Measurements from ENCODE around the gene NTN5.

Gene NTN5

DNA sequence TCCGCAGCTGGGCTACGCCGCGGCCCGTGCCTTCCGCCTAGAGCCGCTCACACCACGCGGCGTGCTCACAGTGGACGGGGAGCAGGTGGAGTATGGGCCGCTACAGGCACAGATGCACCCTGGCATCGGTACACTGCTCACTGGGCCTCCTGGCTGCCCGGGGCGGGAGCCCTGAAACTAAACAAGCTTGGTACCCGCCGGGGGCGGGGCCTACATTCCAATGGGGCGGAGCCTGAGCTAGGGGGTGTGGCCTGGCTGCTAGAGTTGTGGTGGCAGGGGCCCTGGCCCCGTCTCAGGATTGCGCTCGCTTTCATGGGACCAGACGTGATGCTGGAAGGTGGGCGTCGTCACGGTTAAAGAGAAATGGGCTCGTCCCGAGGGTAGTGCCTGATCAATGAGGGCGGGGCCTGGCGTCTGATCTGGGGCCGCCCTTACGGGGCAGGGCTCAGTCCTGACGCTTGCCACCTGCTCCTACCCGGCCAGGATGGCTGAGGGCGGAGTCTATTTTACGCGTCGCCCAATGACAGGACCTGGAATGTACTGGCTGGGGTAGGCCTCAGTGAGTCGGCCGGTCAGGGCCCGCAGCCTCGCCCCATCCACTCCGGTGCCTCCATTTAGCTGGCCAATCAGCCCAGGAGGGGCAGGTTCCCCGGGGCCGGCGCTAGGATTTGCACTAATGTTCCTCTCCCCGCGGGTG, 43.1 kb downstream of the NTN5 start:
- DNase-seq = no peak

DNA sequence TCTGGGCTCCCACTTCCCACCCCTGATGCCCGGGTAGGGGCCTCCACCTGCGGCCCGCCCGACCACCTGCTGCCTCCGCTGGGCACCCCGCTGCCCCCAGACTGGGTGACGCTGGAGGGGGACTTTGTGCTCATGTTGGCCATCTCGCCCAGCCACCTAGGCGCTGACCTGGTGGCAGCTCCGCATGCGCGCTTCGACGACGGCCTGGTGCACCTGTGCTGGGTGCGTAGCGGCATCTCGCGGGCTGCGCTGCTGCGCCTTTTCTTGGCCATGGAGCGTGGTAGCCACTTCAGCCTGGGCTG, 43.6 kb downstream of the NTN5 start:
- no peak for DNase-seq

DNA sequence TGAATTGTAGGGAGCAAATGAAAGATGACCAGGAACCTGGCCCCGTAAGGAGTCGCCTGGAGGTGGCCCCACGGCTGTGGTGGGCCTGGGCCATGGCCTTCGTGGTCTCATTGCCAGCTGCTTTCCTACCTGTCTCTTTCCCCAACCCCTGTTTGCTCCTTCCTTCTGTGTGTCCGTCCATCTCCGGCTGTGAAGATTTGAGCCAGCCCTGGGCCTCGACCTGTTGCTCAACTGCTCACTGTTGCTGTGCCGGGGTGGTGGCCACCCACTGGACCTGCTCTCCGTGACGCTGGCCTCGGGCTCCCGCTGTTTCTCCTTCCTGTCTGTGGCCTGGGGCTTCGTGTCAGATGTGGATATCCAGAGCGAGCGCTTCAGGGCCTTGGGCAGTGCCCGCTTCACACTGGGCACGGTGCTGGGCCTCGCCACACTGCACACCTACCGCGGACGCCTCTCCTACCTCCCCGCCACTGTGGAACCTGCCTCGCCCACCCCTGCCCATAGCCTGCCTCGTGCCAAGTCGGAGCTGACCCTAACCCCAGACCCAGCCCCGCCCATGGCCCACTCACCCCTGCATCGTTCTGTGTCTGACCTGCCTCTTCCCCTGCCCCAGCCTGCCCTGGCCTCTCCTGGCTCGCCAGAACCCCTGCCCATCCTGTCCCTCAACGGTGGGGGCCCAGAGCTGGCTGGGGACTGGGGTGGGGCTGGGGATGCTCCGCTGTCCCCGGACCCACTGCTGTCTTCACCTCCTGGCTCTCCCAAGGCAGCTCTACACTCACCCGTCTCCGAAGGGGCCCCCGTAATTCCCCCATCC, 44.1 kb downstream of the NTN5 start:
- no peak for DNase-seq

DNA sequence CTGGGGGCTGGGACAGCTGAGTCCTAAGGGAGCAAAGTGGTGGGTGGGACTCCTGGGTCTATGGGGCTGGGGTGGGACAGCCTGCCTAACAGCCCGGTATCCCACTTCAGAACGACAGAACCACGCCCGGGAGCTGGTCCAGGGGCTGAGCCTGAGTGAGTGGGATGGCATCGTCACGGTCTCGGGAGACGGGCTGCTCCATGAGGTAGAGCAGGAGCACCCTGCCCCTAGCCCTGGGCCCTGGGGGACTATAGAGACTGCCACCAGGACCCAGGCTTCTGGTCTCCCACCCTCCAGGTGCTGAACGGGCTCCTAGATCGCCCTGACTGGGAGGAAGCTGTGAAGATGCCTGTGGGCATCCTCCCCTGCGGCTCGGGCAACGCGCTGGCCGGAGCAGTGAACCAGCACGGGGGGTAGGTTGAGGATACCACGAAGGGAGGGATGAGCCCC, 44.9 kb downstream of the NTN5 start:
- DNase-seq = no peak

DNA sequence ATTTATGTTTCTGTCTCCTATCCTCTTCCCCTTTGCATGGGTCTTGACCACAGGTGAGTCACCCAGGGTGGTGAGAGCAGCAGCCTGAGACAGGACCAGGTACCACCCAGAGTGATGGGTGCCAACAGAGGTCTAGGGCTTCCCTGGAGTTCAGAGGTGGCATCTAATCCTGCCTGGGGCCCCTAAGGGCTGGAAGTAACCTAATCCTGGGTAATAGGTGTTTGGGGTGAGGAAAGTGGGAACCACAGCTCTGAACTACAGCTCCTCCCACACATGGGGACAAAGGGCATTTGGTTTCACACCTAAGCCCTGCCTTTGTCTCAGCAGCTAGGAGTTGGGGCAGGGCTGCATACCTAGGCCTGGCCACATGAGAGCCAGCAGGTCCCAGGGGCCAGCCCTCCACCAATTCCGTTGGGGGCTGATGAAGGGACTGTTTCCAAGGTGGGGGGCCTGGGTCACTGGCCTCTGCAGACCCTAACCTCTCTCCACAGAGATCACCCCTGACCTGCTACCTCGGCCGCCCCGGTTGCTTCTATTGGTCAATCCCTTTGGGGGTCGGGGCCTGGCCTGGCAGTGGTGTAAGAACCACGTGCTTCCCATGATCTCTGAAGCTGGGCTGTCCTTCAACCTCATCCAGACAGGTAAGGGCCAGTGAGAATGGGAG, 45.5 kb downstream of the NTN5 start:
- no peak for DNase-seq

DNA sequence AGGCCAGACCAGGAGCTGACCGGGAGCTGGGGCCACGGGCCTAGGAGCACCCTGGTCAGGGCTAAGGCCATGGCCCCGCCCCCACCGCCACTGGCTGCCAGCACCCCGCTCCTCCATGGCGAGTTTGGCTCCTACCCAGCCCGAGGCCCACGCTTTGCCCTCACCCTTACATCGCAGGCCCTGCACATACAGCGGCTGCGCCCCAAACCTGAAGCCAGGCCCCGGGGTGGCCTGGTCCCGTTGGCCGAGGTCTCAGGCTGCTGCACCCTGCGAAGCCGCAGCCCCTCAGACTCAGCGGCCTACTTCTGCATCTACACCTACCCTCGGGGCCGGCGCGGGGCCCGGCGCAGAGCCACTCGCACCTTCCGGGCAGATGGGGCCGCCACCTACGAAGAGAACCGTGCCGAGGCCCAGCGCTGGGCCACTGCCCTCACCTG, 46.9 kb downstream of the NTN5 start:
- DNase-seq = no peak

DNA sequence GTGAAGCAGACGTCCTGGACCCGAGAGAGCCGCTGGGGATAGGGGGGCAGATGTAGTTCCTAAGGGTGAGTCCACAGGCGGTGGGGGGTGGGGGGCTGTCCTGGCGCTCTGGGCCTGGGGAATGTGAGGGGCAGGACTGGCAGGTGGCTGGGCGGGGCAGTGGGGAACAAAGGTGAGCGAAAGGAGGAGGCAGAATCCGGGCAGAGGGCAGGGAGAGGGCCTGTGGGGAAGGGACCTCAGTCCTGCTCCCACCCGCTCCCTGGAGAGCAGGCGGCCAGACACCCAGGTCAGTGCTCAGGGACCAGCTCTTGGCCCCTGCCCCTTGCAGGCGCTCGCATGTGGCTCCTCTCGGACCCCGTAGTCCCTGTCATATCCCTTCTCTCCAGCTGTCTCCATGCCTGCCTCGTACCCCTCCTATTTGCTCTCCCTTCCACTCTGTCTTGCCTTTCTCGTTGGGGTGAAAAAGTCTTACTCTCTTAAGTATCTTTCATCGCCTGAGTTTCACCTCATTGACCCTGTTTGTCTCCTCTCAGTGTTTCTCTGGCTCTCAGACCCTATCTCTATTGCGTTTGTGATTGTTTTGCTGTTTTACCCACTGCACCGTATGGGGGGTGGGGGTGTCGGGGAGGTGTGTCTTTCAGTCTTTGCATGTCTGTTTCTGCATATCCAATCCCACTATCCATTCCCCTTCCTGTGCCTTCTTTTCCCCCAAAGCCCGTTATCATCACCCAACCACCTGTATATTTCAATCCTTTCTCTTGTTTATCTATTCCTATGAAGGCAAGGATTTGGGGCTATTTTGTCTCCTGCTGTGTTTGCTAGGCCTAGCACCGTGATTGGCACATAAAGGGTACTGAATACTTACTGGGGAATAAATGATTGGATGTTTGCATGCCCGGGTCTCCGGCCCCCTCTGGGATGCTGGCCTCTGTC, 47.8 kb downstream of the NTN5 start:
- DNase-seq = no peak

DNA sequence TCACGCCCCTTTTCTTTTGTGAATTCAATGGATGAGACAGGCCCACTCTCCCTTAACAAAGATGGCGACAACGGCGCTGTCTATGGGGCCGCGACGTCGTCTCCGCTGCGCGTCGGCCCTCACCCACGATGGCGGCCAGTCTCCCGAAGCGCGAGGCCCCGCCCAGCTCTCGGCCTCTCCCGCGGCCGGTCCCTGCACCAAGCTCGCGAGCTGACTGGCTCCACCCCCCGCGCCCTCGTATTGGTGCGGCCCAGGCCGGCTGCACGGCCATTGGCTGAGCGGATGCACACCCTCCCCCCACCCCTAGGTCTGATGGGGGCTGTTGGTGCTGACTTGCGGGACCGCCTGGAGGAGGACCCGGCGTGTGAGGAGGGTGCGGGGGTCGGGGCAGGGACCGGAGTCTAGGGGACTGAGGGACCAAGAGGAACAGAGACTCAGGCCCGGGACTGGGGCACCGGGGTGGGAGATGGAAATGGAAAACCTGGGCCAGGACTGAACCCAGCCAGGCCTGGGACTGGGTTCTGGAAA, 48.7 kb downstream of the NTN5 start:
- peak; percentile 87 to 98 (median 89) for DNase-seq

DNA sequence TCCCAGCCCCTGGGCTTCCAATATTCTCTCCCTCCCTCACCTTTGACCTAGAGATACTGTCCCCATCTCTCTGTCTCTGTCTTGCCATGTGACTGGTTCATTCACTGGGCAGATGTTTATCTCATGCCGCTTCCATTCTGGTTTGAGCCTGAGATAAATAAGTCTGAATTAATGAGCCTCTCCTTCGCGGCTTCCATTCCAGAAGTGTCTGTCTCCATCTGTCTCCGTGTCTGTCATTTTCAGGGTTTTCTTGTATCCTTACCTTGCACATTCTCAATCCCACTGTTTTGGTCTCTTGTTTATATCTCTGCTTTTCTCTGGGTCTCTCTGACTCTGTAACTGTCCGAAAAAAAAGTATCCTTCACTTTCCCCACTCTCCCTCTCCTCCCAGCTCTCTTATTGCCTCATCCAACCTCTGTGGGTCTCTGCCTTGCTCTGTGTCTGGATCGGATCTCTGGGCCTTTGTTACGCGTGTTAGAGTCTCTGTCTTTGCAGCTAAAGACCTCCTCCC, 49.2 kb downstream of the NTN5 start:
- DNase-seq = no peak

DNA sequence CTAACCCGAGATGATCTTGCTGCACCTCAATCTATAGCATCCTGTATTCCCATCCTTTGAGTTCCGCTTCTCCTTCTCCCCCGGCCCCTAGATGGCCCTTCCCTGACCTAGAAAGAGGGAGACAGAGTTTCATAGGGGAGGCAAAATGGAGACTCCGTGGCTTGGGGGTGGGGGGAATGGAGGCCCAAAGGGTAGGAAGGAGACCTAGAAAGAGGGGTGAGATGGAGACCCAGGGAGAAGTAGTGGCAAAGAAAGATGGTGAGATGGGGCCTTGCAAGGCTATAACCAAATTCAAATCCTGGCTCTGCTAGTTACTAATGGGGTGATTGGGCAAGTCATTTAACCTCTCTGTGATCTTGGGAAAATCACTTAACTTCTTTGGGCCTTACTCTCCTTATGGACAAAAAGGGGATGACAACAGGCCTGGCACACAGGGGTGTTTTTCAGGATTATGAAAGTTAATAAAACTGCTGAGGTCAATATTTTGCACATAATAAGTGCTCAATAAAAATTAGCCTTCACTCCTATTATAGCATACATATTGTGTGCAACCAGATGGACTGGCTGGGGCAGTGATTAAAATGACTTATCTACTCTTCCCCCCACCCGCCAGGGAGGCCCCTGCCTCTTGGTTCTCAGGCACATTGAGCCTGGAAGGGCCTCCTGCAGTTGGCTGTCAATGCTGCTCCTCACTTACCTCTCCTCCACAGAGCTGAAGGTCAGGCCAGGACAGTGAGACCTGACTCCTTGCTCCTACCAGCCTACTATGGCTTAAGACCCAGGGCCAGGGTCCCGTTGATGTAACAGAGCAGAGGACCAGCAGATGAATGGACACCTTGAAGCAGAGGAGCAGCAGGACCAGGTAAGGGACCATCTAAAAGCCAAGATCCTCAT, 52.9 kb downstream of the NTN5 start:
- DNase-seq = no peak

DNA sequence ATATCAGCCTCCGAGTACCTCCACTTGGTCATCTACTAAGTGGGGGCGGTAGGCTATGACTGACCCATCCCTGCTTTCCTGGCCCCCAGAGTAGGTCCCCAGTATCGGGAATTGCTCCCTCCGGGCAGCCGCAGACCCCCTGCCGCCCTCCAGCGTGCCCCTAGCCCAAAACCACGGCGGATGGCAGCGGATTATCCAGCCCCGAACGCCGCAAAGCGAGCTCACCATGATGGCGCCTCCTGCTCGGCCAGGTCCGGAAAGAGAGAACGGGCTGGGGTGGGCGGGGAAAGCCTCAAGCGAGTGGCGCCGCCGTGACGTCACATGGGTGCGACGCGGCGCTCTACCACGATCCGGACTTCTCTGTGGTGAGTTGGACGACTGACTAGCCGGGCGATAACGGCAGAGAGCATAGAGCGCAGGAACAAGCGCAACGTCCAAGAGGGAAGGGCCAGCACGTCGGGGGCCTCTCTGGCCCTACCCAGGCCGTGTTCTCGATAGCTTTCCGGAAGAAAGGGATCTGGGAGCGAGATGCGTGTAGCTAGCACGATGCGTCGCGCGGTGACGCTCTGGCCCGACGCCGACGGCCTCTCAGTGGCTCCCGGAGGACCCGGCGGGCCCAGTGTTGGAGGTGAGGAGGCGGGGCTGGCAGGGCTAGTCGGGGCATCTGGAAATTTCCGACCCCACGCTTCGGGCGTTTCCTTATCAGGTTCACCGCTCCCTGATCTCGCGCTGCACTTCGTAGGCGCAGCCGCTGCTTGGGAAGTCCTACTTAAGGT, 53.7 kb downstream of the NTN5 start, which contains the start of the genes RPL18 and SPHK2:
RPL18 (minus strand) TSS at position 263 of the 776 bp plus-strand sequence; CDS start at position 228, 35 bp downstream.
SPHK2 (plus strand) TSS at position 591 of the 776 bp plus-strand sequence. CDS start 1,009 bp downstream, outside the sequence.
- peak; percentile 83 to 99 (median 89) for DNase-seq

DNA sequence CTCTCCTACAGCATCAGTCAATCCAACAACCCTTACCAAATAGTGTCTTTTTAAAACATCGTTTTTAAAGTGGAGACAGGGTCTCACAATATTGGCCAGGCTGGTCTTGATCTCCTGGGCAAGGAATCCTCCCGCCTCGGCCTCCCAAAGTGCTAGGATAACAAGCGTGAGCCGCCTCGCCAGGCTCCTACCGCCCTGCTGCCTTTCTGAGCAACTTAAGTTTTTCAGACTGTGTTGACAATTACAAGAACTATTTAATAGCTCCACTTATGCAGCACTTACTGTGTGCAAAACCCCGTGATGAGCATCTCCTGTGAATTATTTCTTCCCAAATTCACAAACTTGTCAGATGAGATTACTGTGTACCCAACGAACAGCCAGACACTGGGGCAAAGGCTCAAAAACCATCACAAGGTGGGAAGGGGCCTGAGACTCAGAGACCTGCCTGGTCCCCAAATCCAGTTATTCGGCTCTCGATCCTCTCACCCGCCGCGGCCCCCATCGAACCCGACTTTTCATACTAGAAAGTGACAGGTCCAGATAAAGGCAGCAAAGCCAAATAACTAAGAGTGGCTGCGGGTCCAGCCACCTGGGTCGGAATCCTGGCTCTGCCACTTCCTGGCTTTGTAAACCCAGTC, 54.4 kb downstream of the NTN5 start:
- no peak for DNase-seq

DNA sequence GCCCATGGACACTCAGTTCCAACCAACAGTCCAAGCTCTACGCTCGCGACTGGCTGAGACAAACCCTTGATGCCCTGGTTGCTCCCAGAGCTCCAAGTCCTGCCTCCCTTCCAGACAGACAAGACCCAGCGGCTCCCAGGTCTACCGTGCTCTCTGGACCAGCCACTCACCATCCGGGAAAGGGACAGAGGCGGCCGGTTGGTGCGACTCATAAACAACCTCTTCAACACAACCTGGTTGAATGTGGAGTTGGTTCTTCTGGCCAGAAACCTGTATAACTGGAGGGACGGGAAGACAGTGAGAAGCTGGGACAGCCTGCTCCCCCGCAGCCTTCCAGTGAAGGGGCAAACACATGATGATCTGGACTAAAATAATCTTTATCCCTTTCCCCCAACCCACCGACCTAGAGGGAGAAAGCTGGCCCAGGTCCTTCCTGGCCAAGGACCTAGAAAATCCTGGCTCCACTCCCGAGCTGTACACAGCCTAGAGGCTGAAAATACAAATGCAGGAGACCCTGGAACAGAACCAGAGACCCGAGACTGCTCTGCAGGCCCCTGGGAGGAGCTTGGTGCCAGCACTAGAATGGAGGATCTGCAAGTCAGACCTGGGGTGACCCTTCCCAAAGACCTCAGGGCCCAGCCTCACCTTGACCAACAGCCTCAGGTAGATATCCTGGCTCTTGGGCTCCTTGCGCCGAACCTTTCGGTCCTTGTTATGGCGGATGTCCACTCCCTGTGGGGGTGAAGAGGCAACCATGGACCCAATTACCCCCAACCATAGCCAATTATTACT, 55.5 kb downstream of the NTN5 start:
- no peak for DNase-seq

DNA sequence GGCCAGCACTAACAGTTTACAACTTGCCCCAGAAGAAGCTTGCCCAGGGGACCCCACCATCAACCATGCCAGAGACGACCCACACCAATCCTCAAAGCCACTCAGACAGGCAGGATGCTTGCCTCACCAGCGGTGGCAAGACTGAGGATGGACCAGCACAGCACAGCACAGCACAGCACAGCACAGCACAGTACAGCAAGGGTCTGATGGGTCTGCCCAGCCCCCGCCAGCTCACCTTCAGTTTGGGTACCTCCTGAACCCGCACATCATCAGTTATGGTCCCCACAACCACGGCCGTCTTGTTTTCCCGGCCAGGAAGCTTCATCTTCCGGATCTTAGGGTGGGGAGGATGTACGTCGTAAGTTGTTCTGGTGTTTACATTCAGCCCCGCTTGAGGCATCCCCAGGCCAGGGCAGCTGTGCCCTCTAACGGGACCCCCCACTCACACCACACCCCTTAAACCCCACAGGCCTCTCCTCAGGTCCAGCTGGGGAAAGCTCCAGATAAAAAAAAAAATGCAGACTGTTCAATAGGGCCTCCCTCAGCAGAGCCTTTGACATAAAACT, 56.2 kb downstream of the NTN5 start:
- no peak for DNase-seq

DNA sequence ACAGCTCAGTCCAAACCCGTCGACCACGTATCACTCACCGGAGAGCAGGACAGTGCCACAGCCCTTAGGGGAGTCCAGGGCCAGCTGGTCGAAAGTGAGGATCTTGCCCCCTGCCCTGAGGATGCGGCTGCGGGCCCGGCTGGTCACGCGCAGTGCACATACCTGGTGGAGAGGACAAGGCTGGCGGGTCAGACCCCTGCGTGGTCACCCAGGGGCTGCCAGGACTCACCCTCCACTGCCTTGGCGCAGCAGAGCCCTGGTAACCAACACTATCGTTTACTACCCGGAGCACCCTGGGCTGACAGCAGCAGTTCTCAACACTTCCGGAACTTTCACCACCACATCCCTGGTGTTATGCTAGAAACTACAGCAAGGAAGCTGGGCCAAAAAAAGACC, 56.8 kb downstream of the NTN5 start:
- no peak for DNase-seq

DNA sequence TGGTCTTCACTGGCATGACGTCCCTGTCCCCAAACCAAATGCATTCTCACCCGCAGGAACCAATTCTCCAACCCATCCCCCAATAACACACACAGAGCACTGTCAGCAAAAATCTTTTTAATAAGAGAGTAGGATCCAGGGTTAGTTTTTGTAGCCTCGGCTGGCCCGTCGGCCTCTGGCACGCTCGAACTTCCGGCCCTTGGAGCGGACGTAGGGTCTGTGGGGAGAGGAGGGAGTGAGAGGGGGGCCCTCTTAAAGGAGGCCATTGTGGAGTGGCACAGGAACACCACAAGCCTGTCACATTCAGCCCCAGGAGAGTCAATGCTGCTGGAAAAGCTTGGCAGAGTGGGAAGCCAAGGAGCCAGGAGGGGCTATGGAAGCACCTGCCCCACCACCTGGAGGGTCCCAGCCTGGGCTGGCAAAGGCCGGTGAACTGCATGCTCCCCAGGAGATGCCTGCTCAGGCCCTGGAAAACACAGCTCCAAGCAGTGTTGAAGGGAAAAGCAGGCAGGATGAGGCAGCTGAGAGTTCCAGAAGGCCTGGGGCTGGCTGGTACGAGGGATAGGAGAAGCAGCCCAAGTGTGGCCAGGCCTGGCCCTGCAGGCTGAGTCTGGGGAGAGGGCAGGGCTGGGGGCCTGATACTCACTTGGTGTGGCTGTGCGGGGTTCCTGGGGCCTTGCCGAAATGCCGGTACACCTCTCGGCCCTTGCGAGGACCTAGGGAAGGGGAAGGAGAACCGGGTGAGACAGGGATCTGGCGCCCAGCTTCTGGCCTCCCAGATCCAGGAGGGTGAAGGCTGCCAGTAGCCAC, 57.4 kb downstream of the NTN5 start:
- DNase-seq = no peak
